Hepatocyte (in vitro differentiated cells): ENCODE measurements around the gene LRRC1. TPM values are rescaled to one million over a fixed set of nuclear protein-coding genes. Genes with fewer than 3 reads are reported as not detected.

Experiments used
- DNase-seq: peaks from one replicate; pipeline ENCODE4 v3.0.0-alpha.2; 2016; ENCODE audit warnings: low spot score
- H2AFZ ChIP-seq: fragments of 200-600 bp; sonication (generic); 2 replicates; pipeline ENCODE4 v1.6.0; 2016; ENCODE audit warnings: antibody characterized with exemption, mild to moderate bottlenecking
- H3K27ac ChIP-seq: fragments of 200-600 bp; sonication (generic); 2 replicates; pipeline ENCODE4 v1.5.1; 2016; ENCODE audit warnings: mild to moderate bottlenecking
- H3K27me3 ChIP-seq: fragments of 200-600 bp; sonication (generic); 2 replicates; pipeline ENCODE4 v1.6.1; 2016
- H3K36me3 ChIP-seq: fragments of 200-600 bp; sonication (generic); replicated peaks from 2 replicates; pipeline ENCODE4 v1.5.1; 2016; ENCODE audit warnings: low read depth; ENCODE audit not compliant: insufficient read depth
- H3K4me1 ChIP-seq: fragments of 200-600 bp; sonication (generic); 2 replicates; pipeline ENCODE4 v1.5.1; 2016; ENCODE audit warnings: mild to moderate bottlenecking, moderate library complexity; ENCODE audit not compliant: insufficient read depth
- H3K4me2 ChIP-seq: fragments of 200-600 bp; sonication (generic); 2 replicates; pipeline ENCODE4 v1.6.0; 2016
- H3K4me3 ChIP-seq: fragments of 200-600 bp; sonication (generic); 2 replicates; pipeline ENCODE4 v1.5.1; 2016; ENCODE audit warnings: mild to moderate bottlenecking
- H3K79me2 ChIP-seq: fragments of 200-600 bp; sonication (generic); 2 replicates; pipeline ENCODE4 v1.6.0; 2017; ENCODE audit warnings: mild to moderate bottlenecking
- H3K9me2 ChIP-seq: fragments of 200-600 bp; sonication (generic); replicated peaks from 2 replicates; pipeline ENCODE4 v1.6.0; 2017; ENCODE audit warnings: mild to moderate bottlenecking; ENCODE audit not compliant: insufficient read depth
- H3K9me3 ChIP-seq: fragments of 200-600 bp; sonication (generic); 2 replicates; pipeline ENCODE4 v1.5.1; 2016; ENCODE audit warnings: low read depth, mild to moderate bottlenecking
- H4K20me1 ChIP-seq: fragments of 200-600 bp; sonication (generic); 2 replicates; pipeline ENCODE4 v1.6.0; 2016; ENCODE audit warnings: mild to moderate bottlenecking; ENCODE audit not compliant: insufficient read depth, poor library complexity, severe bottlenecking
- CTCF ChIP-seq: fragments of 200-600 bp; sonication (generic); IDR thresholded peaks from 2 replicates; pipeline ENCODE4 v1.5.1; 2016; ENCODE audit warnings: antibody characterized with exemption, mild to moderate bottlenecking; ENCODE audit not compliant: poor library complexity
- EZH2 ChIP-seq: fragments of 200-600 bp; sonication (generic); IDR thresholded peaks from 2 replicates; pipeline ENCODE4 v1.6.1; 2016; ENCODE audit warnings: antibody characterized with exemption, mild to moderate bottlenecking, borderline replicate concordance
- EZH2phosphoT487 ChIP-seq: fragments of 200-600 bp; sonication (generic); IDR thresholded peaks from one replicate; pipeline ENCODE4 v1.6.1; 2018; ENCODE audit warnings: antibody characterized with exemption, mild to moderate bottlenecking, low read depth, moderate library complexity; ENCODE audit not compliant: unreplicated experiment, severe bottlenecking
- WGBS: methylation state at CpG from one replicate; pipeline ENCODE4 v1.1.6; 2016; ENCODE audit warnings: low lambda C conversion rate; ENCODE audit errors: missing lambda C conversion rate; 5-methylcytosine and 5-hydroxymethylcytosine counted together
- polyA plus RNA-seq: library from polyadenylated mRNA; unstranded; fragments of >200 nt; fragmentation: Nextera tagmentation; extraction: Ambion mirVana; gene quantifications from 2 replicates; pipeline ENCODE4 v1.2.1, GENCODE V29; 2016
- total RNA-seq: library from RNA; depleted of rRNA; stranded (reverse); fragments of >200 nt; gene quantifications from 2 replicates; pipeline ENCODE4 v1.2.3, GENCODE V29; 2014

LRRC1 gene
- total and polyA plus RNA-seq, 2 experiments from 2014 or later, result 54.3 to 61.4 TPM

GRCh38 chr6:53808302-53808881, 13.6 kb downstream of the LRRC1 start:
- no peak overlapping the region for H3K4me3 ChIP-seq
- H3K9me2 ChIP-seq, result no peaks in the 10 kb centered on the region
- H3K27ac ChIP-seq, result no peak overlapping the region
- TF ChIP-seq CTCF (no peak), EZH2 (no peak), EZH2phosphoT487 (no peak)
- no peak overlapping the region for H2AFZ ChIP-seq
- H3K4me2 ChIP-seq, result no peak overlapping the region
- H3K27me3 ChIP-seq, result no peaks in the 10 kb centered on the region
- DNase-seq, result no peak
- H4K20me1 ChIP-seq, result peaks cover 50% of the 10 kb centered on the region
- no peaks in the 10 kb centered on the region for H3K36me3 ChIP-seq
- H3K79me2 ChIP-seq, result peaks cover 93% of the 10 kb centered on the region
- H3K9me3 ChIP-seq, result no peaks in the 10 kb centered on the region
- H3K4me1 ChIP-seq, result peaks cover 31% of the 10 kb centered on the region

- Histone ChIP-seq H3K27ac (peak overlapping the region; percentile 86), H3K79me2 (peaks cover 93% of the 10 kb centered on the region), H3K4me2 (no peak overlapping the region), H2AFZ (no peak overlapping the region), H3K27me3 (no peaks in the 10 kb centered on the region), H3K9me3 (no peaks in the 10 kb centered on the region), H3K4me3 (no peak overlapping the region), H4K20me1 (peaks cover 48% of the 10 kb centered on the region), H3K9me2 (no peaks in the 10 kb centered on the region), H3K4me1 (peaks cover 43% of the 10 kb centered on the region), H3K36me3 (no peaks in the 10 kb centered on the region)
- DNase-seq, result no peak
- WGBS, result 86% methylated on average over 3 of the region's 3 CpGs
- no peak for TF ChIP-seq EZH2
- TF ChIP-seq EZH2phosphoT487, result no peak
- no peak for TF ChIP-seq CTCF
These were observed 14.9 kb downstream of the LRRC1 start for GRCh38 chr6:53809691-53810090.

GRCh38 chr6:53811082-53811481, 16.3 kb downstream of the LRRC1 start:
- Histone ChIP-seq H3K4me3 (no peak overlapping the region), H3K27me3 (no peaks in the 10 kb centered on the region), H4K20me1 (peaks cover 38% of the 10 kb centered on the region), H3K9me2 (no peaks in the 10 kb centered on the region), H3K27ac (peak overlapping the region; percentile 86), H3K4me2 (peak overlapping the region; percentile 66), H2AFZ (no peak overlapping the region), H3K9me3 (no peaks in the 10 kb centered on the region), H3K36me3 (no peaks in the 10 kb centered on the region), H3K79me2 (peaks cover 93% of the 10 kb centered on the region), H3K4me1 (peaks cover 52% of the 10 kb centered on the region)
- 38% methylated on average over 4 of the region's 4 CpGs for WGBS
- TF ChIP-seq EZH2 (no peak), EZH2phosphoT487 (no peak)
- peak; percentile 86 for DNase-seq

GRCh38 chr6:53811746-53812145, 16.9 kb downstream of the LRRC1 start:
- Histone ChIP-seq H3K27ac (peak overlapping the region; percentile 86), H3K4me1 (peaks cover 58% of the 10 kb centered on the region), H4K20me1 (peaks cover 40% of the 10 kb centered on the region), H2AFZ (no peak overlapping the region), H3K9me2 (no peaks in the 10 kb centered on the region), H3K9me3 (no peaks in the 10 kb centered on the region), H3K4me3 (no peak overlapping the region), H3K79me2 (peaks cover 93% of the 10 kb centered on the region), H3K27me3 (no peaks in the 10 kb centered on the region), H3K36me3 (no peaks in the 10 kb centered on the region), H3K4me2 (peak overlapping the region; percentile 66)
- WGBS, result 52% methylated on average over 5 of the region's 5 CpGs
- no peak for DNase-seq
- no peak for TF ChIP-seq CTCF
- no peak for TF ChIP-seq EZH2phosphoT487
- no peak for TF ChIP-seq EZH2
